Raji (cell line): ENCODE results near the gene PRKCB.

Experiments used
- POLR2A ChIP-seq: IDR thresholded peaks from 2 replicates; pipeline ENCODE4 v1.6.1; 2011; ENCODE audit warnings: low read depth, low read length, control low read depth; ENCODE audit not compliant: insufficient read depth

PRKCB gene

GRCh38 chr16:23902034-23902747, 66.4 kb downstream of the PRKCB start:
- no peak for TF ChIP-seq POLR2A

GRCh38 chr16:23902748-23903414, 67.1 kb downstream of the PRKCB start:
- no peak for TF ChIP-seq POLR2A

GRCh38 chr16:23905027-23905426, 69.2 kb downstream of the PRKCB start:
- no peak for TF ChIP-seq POLR2A

- no peak for TF ChIP-seq POLR2A
These were observed 71.7 kb downstream of the PRKCB start for GRCh38 chr16:23907457-23907902.

GRCh38 chr16:23907903-23908302, 72.1 kb downstream of the PRKCB start:
- no peak for TF ChIP-seq POLR2A

- TF ChIP-seq POLR2A: no peak
These were observed 73.0 kb downstream of the PRKCB start for GRCh38 chr16:23908790-23909189.

DNA sequence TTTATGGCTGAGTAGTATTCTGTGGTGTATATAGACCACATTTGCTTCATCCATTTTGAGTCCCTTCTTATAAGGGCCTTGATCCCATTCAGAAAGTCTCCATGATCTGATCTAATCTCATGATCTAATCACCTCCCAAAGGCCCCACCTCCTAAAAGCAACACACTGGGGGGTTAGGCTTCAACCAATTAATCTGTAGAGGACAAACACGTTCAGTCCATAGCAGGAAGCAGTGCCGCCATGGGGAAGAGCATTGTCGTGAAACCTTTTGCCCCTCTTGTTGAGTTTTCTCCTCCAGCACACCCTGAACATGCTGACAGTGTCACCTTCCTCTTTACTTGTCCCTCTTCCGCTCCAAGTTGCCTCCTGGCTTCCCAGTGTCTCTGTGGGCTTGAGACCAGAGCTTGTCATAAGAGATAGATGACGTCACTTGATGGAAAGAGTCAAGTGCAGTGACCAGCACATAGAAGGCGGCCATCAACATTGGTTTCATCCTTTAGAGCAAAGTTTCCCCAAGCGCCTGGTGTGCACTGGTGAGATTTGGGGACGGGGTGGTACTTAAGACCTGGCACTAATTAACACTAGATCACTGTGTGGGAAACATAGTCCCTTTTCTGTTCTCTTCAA, 74.1 kb downstream of the PRKCB start:
- TF ChIP-seq POLR2A: no peak

DNA sequence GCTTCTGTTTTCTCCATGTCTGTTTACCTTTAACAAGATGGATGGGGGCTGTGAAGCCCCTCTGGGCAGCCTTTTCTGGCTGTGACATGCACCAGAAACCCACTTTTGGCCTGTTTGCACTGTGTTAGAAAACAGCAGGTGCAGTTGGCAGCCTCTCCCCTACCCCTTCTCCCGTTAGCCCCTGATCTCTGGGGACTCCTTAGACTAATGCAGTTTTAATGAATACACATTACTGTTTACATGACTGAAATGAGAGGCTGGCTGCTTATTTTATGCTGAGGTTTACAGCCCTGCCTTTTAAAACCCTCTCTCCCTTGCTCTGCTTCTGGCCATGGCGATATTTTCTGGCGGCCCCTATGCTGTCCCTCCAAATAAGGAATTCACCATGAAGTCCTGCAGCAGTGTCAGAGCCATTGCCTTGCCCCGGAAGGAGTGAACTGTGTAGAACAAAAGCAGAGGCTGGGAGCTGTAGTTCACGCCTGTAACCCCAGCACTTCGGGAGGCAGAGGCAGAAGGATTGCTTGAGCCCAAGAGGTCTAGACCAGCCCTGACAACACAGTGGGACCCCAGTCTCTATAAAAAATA, 79.3 kb downstream of the PRKCB start:
- no peak for TF ChIP-seq POLR2A

- TF ChIP-seq POLR2A: no peak
These were observed 81.8 kb downstream of the PRKCB start for GRCh38 chr16:23917621-23918020.

GRCh38 chr16:23920446-23920845, 84.7 kb downstream of the PRKCB start:
- no peak for TF ChIP-seq POLR2A

DNA sequence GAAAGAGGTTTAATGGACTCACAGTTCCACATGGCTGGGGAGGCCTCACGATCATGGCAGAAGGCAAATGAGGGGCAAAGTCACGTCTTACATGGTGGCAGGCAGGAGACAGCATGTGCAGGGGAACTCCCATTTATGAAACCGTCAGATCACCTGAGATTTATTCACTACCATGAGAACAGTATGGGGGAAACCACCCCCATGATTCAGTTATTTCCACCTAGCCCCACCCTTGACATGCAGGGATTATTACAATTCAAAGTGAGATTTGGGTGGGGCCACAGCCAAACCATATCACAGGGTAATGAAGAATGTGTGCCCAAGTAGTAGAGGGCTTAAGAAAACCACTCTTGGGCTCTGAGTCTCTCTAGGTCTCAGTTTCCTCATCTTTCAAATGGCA, 85.1 kb downstream of the PRKCB start:
- no peak for TF ChIP-seq POLR2A

DNA sequence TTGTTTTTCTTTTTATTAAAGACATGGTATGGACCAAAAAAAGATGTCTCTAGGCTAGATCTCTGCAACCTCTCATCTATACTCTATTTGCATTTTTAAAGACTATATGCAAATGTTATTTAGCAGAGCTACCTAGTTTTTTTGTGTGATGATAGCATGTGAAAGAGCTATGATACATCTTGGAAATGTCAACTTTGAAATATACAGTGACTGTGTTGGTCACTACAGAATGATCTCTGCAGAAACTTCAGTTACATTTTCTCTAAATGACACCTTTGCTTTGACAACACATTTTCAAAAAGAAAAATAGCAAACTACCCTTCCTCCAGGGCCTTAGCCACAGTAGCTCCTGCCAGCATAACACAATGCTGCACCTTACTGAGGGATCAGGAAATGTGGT, 86.6 kb downstream of the PRKCB start:
- no peak for TF ChIP-seq POLR2A

DNA sequence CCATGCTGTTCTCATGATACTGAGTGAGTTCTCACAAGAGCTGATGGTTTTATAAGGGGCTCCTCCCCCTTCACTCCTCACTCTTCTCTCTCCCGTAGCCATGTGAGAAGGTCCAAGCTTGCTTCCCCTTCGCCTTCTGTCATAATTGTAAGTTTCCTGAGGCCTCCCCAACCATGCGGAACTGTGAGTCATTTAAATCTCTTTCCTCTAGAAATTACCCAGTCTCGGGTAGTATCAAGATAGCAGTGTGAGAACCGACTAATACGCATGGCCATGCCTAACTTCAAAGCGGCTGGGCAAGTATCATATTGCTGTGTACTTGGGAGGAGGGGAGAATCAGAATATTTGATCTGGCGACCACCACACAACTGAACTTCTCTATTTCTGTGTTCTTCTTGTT, 88.3 kb downstream of the PRKCB start:
- TF ChIP-seq POLR2A: no peak

DNA sequence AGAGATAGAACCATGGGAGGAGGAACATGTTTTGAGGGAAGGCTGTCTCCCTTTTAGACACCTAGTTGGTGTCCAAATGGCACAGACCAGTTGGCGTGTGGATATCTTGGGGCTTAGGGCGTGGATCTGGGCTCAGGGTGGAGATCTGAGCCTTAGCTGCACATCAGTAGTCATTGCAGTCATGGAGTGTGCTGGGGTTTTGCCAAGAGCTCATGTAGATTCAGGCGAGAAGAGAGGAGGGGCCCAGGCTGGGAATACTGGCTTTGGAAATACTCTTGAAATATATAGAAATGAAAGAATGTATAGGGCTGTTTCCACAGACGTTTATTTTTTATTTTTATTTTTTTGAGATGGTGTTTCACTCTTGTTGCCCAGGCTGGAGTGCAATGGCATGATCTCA, 92.0 kb downstream of the PRKCB start:
- TF ChIP-seq POLR2A: no peak

DNA sequence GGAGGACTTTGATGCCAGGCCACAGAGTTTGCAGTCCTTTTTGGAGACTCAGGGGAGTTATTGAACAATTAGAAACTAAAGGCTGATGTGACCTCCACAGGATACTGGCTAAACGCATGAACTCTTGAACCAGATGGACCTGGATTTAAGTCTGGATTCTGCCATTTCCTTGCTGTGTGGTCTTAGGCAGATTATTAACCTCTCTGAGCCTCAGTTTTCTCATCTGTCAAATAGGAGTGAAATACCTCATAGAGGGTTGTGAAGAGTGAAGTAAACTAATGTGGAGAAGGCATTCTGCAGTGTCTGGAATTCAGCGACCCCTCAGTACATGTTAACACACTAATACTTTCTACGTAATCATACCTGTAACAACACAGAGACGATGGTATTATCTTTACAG, 93.5 kb downstream of the PRKCB start:
- TF ChIP-seq POLR2A: no peak

GRCh38 chr16:23929856-23930255, 94.1 kb downstream of the PRKCB start:
- TF ChIP-seq POLR2A: no peak
